ENCODE data around the gene LRRC2. TPM values are rescaled to one million over a fixed set of nuclear protein-coding genes. Genes with fewer than 3 reads are reported as not detected.

The LRRC2 gene
- 10 to 100 TPM in 1 of 3 donors, 1 to 10 TPM in 2; 1.5 to 13.8 (median 2.0) TPM for total RNA-seq

- Histone ChIP-seq H3K4me3 (peak within 1 kb of the TSS; percentile 63 to 82 (median 66)), H3K27ac (peak within 1 kb of the TSS; percentile 5 to 73), H3K27me3 (no peaks in the 10 kb centered on the region), H3K4me1 (no peaks in the 10 kb centered on the region), H3K36me3 (no peaks in the 10 kb centered on the region), H3K9me3 (no peaks in the 10 kb centered on the region)
- no peak for TF ChIP-seq POLR2A (IDR thresholded peaks at IDR 0.05)
- peak in 1 of 3 donors; percentile 10 for TF ChIP-seq POLR2AphosphoS5 (IDR thresholded peaks at IDR 0.05)
- TF ChIP-seq CTCF (IDR thresholded peaks at IDR 0.05), result no peak
- no peak for DNase-seq (ENCODE audit: low spot score in 2 of 2)
- intact Hi-C loops (cut with DNase I; ENCODE audit: low total_unique reads), result no loop called here
These were observed at the start of gene LRRC2 for GRCh38 chr3:46566040-46566641. Gene LRRC2 (minus strand): TSS chr3:46566302. CDS start chr3:46551591, 14,711 bp downstream.

- no peak for DNase-seq (ENCODE audit: low spot score in 2 of 2)
- Histone ChIP-seq H3K36me3 (no peaks in the 10 kb centered on the region), H3K27ac (no peak overlapping the region), H3K9me3 (no peaks in the 10 kb centered on the region), H3K27me3 (no peaks in the 10 kb centered on the region), H3K4me1 (no peaks in the 10 kb centered on the region), H3K4me3 (no peak overlapping the region)
- TF ChIP-seq CTCF (IDR thresholded peaks at IDR 0.05), result no peak
- TF ChIP-seq POLR2AphosphoS5 (IDR thresholded peaks at IDR 0.05), result no peak
- no peak for TF ChIP-seq POLR2A (IDR thresholded peaks at IDR 0.05)
- intact Hi-C loops (cut with DNase I; ENCODE audit: low total_unique reads), result no loop called here
These were observed 49.1 kb upstream of the LRRC2 start for GRCh38 chr3:46615050-46615775.

- H3K4me3 ChIP-seq, result no peak overlapping the region
- no peak overlapping the region for H3K27ac ChIP-seq
- H3K27me3 ChIP-seq, result no peaks in the 10 kb centered on the region
- TF ChIP-seq POLR2AphosphoS5 (IDR thresholded peaks at IDR 0.05) (no peak), CTCF (IDR thresholded peaks at IDR 0.05) (no peak), POLR2A (IDR thresholded peaks at IDR 0.05) (no peak)
- H3K9me3 ChIP-seq, result no peaks in the 10 kb centered on the region
- no peak for DNase-seq (ENCODE audit: low spot score in 2 of 2)
- no peaks in the 10 kb centered on the region for H3K36me3 ChIP-seq
- intact Hi-C loops (cut with DNase I; ENCODE audit: low total_unique reads), result no loop called here
- H3K4me1 ChIP-seq, result no peaks in the 10 kb centered on the region
These were observed 48.3 kb upstream of the LRRC2 start for GRCh38 chr3:46614431-46614830.

- Histone ChIP-seq H3K4me3 (no peak overlapping the region), H3K9me3 (no peaks in the 10 kb centered on the region), H3K36me3 (no peaks in the 10 kb centered on the region), H3K27ac (no peak overlapping the region), H3K4me1 (no peaks in the 10 kb centered on the region), H3K27me3 (no peaks in the 10 kb centered on the region)
- intact Hi-C loops (cut with DNase I; ENCODE audit: low total_unique reads), result no loop called here
- TF ChIP-seq CTCF (IDR thresholded peaks at IDR 0.05) (no peak), POLR2A (IDR thresholded peaks at IDR 0.05) (no peak), POLR2AphosphoS5 (IDR thresholded peaks at IDR 0.05) (no peak)
- no peak for DNase-seq (ENCODE audit: low spot score in 2 of 2)
These were observed 47.4 kb upstream of the LRRC2 start for GRCh38 chr3:46613313-46614005.

- H3K27ac ChIP-seq, result peak within 1 kb of the TSS; percentile 48 to 62
- intact Hi-C loops (cut with DNase I; ENCODE audit: low total_unique reads), result no loop called here
- DNase-seq (ENCODE audit: low spot score in 2 of 2), result peak in 1 of 2 donors; percentile 69
- no peak for TF ChIP-seq CTCF (IDR thresholded peaks at IDR 0.05)
- no peak for TF ChIP-seq POLR2A (IDR thresholded peaks at IDR 0.05)
- peak in 1 of 3 donors; percentile 33 for TF ChIP-seq POLR2AphosphoS5 (IDR thresholded peaks at IDR 0.05)
- peak within 1 kb of the TSS in 1 of 3 donors; percentile 24 for H3K4me3 ChIP-seq
- H3K36me3 ChIP-seq, result no peaks in the 10 kb centered on the region
- H3K9me3 ChIP-seq, result no peaks in the 10 kb centered on the region
- no peaks in the 10 kb centered on the region for H3K27me3 ChIP-seq
- H3K4me1 ChIP-seq, result no peaks in the 10 kb centered on the region
These were observed 46.2 kb upstream of the LRRC2 start, which contains the start of gene FAM240A for GRCh38 chr3:46612324-46612723. Gene FAM240A (plus strand): TSS chr3:46612525. CDS start chr3:46612684, 159 bp downstream.

Measured in breast epithelium (tissue), 4 donors.